SK-N-MC (cell line): ENCODE data around the gene NELFB.

Experiments used
- DNase-seq: peaks from one replicate; pipeline ENCODE4 v3.0.0-alpha.2; 2011; ENCODE audit warnings: low read depth, low spot score
- H3K27ac ChIP-seq: fragments of 200-600 bp; sonication (generic); 2 replicates; pipeline ENCODE4 v1.5.1; 2016; ENCODE audit warnings: mixed run types
- H3K36me3 ChIP-seq: fragments of 200-600 bp; sonication (generic); 2 replicates; pipeline ENCODE4 v1.6.1; 2017; ENCODE audit warnings: antibody characterized with exemption, low read length, mixed read lengths; ENCODE audit not compliant: insufficient read depth
- H3K4me3 ChIP-seq: fragments of 200-600 bp; sonication (generic); 2 replicates; pipeline ENCODE4 v1.5.1; 2016
- H3K9ac ChIP-seq: fragments of 200-600 bp; sonication (generic); 2 replicates; pipeline ENCODE4 v1.8.0; 2017; ENCODE audit warnings: mixed run types, mixed read lengths; ENCODE audit not compliant: insufficient read length
- H3K9me3 ChIP-seq: fragments of 200-600 bp; sonication (generic); 2 replicates; pipeline ENCODE4 v1.6.1; 2017; ENCODE audit warnings: low read depth, mild to moderate bottlenecking, antibody characterized with exemption, low read length, moderate library complexity, mixed read lengths
- EZH2 ChIP-seq: fragments of 200-600 bp; sonication (generic); IDR thresholded peaks from one replicate; pipeline ENCODE4 v1.6.1; 2017; ENCODE audit warnings: antibody characterized with exemption
- FOXP2 ChIP-seq: optimal IDR thresholded peaks from 2 replicates; pipeline ENCODE3; 2011; ENCODE audit warnings: mild to moderate bottlenecking, moderate library complexity; ENCODE audit not compliant: insufficient read depth; ENCODE audit errors: extremely low read length, control extremely low read depth
- POLR2AphosphoS5 ChIP-seq: IDR thresholded peaks from 2 replicates; pipeline ENCODE4 v1.6.1; 2012; ENCODE audit warnings: mild to moderate bottlenecking, low read depth, low read length, borderline replicate concordance

NELFB gene

DNA sequence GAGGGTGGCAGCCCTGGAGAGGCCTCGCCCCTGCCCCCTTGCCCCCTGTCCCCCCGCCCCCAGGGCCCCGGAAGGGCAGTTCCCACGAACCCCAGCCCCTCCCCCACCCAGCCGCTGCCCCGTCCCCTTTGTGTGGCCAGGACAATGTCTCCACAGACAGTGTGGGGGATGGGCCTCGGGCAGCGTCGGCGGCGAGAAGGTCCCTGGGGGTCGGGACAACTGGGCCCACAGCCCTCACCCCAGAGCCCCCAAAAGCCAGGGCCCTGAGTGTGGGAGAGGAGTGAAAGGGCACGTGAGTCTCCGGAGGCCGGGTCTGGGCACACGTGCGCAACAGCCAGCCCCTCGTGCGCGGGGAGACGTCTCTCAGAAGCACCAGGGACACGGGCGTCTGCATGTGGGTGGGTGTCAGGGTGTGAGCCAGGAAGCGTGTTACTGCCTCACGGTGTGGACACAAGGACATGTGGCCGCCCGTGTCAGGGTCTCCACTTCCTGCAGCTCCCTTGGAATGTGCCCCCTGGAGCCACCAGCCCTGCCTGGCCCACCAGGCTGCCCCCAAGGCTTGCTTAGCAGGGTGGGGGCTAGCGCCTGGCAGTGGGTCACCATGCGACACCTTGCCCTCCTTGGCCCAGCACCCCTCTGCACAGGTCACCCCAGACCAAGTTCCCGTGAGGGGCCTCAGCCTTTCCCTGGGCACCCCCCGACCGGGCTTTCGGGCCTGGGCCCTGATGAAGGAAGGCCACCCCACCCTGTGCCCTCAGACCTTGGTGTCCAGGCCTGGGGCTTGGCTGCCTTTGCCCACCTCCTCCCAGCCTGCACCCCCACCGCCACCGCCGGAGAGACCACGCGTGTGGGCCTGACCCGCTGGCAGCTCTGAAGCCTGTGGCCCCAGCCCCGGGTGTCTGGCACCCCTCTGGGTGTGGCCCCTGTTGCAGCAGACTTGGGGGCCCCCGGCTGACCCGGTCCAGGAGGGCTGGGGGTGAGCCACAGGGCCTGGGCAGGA, 59.7 kb downstream of the NELFB start:
- no peaks in the 10 kb centered on the region for H3K9me3 ChIP-seq
- H3K36me3 ChIP-seq: no peaks in the 10 kb centered on the region
- no peak overlapping the region for H3K27ac ChIP-seq
- no peak for DNase-seq
- no peak overlapping the region for H3K4me3 ChIP-seq
- TF ChIP-seq EZH2: no peak
- TF ChIP-seq FOXP2: no peak
- no peak for TF ChIP-seq POLR2AphosphoS5
- no peak overlapping the region for H3K9ac ChIP-seq

DNA sequence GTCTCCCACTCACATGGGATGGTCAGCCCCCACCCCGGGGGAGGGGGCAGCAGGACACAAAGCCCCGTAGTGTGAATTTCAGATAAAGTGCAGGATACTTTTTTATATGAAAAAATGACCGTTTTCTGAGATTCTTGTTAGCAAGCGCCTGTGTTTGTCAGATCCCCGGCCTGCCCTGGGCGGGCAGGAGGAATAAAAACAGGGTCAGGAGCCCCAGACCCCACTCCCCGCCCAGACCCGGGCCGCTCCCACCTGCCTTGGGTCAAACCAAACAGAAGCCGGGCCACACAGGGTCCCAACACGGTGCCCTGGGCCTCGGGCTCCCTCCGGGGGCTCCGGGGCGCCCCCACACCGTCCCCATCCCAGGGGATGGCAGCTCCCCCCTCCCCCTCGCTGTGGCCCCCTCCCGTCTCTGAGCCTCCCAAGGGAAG, 60.5 kb downstream of the NELFB start:
- TF ChIP-seq EZH2 (no peak), FOXP2 (no peak), POLR2AphosphoS5 (no peak)
- DNase-seq: no peak
- Histone ChIP-seq H3K27ac (no peak overlapping the region), H3K4me3 (no peak overlapping the region), H3K9ac (no peak overlapping the region), H3K36me3 (no peaks in the 10 kb centered on the region), H3K9me3 (no peaks in the 10 kb centered on the region)

DNA sequence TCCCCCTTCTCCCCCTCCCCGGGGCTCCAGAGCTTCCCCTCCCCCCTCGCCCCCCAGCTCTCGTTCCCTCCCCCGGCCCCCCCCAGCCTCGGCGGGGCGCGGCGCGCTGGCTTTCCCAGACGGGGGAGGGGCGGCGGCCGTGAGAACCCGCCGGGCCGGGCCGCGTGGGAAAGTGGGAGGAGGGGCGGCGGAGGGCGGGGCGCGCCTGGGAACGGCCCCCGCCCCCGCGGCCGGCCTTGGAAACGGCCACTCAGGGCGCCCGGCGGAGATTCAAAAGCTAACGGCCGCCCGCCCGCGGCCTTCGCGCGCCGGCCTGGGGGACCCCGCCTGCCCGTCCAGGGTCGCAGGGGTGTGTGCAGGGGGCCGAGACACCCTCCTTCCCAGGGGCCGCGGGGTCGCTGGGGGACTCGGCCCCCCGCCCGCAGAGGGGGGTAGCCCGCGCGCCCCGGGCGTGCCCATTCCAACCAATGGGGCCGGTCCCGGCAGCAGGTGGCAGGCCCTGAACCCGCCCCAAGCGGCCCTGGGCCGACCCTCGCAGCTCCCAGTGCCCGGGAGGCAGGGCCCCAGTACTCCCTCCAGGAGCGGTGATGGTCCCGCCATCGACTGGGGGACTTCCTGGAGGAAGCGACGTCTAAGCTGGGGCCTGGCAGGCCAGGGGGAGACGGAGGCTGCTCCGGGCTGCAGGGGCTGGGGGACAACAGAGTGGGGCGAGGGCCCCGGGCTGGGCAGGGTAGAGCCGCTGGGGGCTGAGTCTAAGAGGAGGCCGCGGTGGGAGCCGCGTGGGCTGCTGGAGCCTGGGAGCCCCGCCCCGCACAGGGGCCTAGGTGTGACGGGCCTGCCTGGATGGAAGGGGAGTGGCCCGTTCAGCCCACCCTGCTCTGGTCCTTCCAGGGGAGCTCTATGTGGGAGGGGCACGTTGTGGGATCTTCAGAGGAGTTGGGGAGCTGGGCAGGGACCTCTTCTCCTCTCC, 61.2 kb downstream of the NELFB start:
- no peaks in the 10 kb centered on the region for H3K36me3 ChIP-seq
- H3K27ac ChIP-seq: no peak overlapping the region
- no peaks in the 10 kb centered on the region for H3K9me3 ChIP-seq
- H3K4me3 ChIP-seq: 0 out of 2 replicates have a peak overlapping the region, but pooled peaks have one; percentile 12
- TF ChIP-seq FOXP2 (no peak), POLR2AphosphoS5 (no peak), EZH2 (no peak)
- no peak for DNase-seq
- no peak overlapping the region for H3K9ac ChIP-seq

DNA sequence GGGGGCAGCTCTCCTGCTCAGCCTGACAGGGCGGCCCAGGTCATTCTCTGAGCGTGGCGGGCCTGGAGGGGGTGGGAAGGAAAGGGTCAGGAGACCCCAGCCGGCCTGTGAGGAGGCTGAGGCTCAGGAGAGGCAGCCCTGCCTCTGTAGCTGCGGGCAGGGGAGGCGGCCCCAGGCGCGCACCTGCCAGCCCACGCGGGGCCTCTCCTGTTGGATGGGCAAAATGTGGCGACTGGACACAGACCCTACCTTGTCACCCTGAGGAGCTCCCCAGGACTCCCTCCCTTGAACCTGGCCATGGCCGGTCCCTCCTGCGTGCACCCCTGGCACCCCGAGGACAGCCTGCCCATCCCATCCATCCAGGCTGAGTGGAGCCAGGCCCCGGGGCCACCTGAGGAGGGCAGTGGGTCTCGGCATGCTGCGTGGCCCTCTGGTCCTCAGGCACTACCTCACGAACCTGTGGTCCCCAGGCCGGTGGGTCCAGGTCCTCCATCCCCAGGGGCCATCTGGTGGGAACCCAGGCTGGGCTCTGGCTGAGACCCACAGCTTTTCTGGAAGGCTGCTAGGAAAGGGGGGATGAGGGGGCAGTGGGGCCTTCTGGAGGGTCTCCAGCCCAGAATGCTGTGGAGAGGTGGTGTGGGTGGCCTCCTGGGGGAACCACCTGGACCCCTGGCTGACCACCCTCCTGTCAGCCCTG, 62.0 kb downstream of the NELFB start:
- H3K9ac ChIP-seq: no peak overlapping the region
- TF ChIP-seq EZH2 (no peak), POLR2AphosphoS5 (no peak), FOXP2 (no peak)
- H3K4me3 ChIP-seq: no peak overlapping the region
- no peaks in the 10 kb centered on the region for H3K9me3 ChIP-seq
- no peaks in the 10 kb centered on the region for H3K36me3 ChIP-seq
- DNase-seq: no peak
- no peak overlapping the region for H3K27ac ChIP-seq

GRCh38 chr9:137317718-137318511, 62.8 kb downstream of the NELFB start:
- Histone ChIP-seq H3K36me3 (no peaks in the 10 kb centered on the region), H3K27ac (no peak overlapping the region), H3K9ac (no peak overlapping the region), H3K9me3 (no peaks in the 10 kb centered on the region), H3K4me3 (no peak overlapping the region)
- DNase-seq: no peak
- no peak for TF ChIP-seq FOXP2
- TF ChIP-seq POLR2AphosphoS5: no peak
- TF ChIP-seq EZH2: no peak

DNA sequence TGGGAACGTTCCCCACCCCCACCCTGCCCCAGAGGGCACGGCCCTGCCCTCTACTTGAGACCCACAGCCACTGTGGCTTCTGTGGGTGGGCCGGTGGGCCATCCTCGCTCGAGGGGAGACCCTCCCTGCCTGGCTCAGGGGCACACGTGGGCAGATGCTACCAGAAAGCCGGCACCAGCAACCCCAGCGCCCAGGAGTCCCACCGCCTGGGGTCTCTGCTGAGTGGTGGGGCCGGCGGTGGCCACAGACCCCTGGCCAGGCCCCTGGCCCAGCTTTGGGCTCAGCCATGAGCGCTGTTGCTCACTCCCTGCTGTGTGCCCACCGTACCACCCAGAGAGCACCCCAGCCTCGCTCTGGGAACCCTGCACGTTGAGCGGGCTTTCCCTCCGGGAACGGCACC, 63.5 kb downstream of the NELFB start:
- Histone ChIP-seq H3K36me3 (no peaks in the 10 kb centered on the region), H3K27ac (no peak overlapping the region), H3K9ac (no peak overlapping the region), H3K9me3 (no peaks in the 10 kb centered on the region), H3K4me3 (no peak overlapping the region)
- TF ChIP-seq POLR2AphosphoS5: no peak
- no peak for TF ChIP-seq FOXP2
- no peak for TF ChIP-seq EZH2
- DNase-seq: no peak
